BE2C (cell line): Measurements from ENCODE around the gene RPS21.

ENCODE experiments used
- DNase-seq: peaks from one replicate; pipeline ENCODE4 v3.0.0-alpha.2; 2020
- H3K27me3 ChIP-seq: fragments of 250-450 bp; sonication (Bioruptor Pico); 2 replicates; pipeline ENCODE4 v1.5.1; 2020; ENCODE audit warnings: mild to moderate bottlenecking
- H3K36me3 ChIP-seq: fragments of 250-450 bp; sonication (Bioruptor Pico); 2 replicates; pipeline ENCODE4 v1.5.1; 2020; ENCODE audit warnings: mild to moderate bottlenecking
- H3K4me1 ChIP-seq: fragments of 250-450 bp; sonication (Bioruptor Pico); 2 replicates; pipeline ENCODE4 v1.5.1; 2020
- H3K4me3 ChIP-seq: 2 replicates; pipeline ENCODE4 v1.5.1; 2011; ENCODE audit warnings: low read depth, low read length
- H3K9me3 ChIP-seq: fragments of 250-450 bp; sonication (Bioruptor Pico); 2 replicates; pipeline ENCODE4 v1.5.1; 2020
- CTCF ChIP-seq: IDR thresholded peaks from 2 replicates; pipeline ENCODE4 v1.5.1; 2012; ENCODE audit warnings: mild to moderate bottlenecking, low read depth, low read length

RPS21 gene

GRCh38 chr20:62356589-62357186 lies 30.2 kb upstream of the RPS21 start:
- TF ChIP-seq CTCF: no peak
- H3K36me3 ChIP-seq: no peaks in the 10 kb centered on the region
- no peaks in the 10 kb centered on the region for H3K9me3 ChIP-seq
- DNase-seq: peak; percentile 9
- peaks cover 50% of the 10 kb centered on the region for H3K4me1 ChIP-seq
- no peak overlapping the region for H3K4me3 ChIP-seq
- H3K27me3 ChIP-seq: no peaks in the 10 kb centered on the region

DNA sequence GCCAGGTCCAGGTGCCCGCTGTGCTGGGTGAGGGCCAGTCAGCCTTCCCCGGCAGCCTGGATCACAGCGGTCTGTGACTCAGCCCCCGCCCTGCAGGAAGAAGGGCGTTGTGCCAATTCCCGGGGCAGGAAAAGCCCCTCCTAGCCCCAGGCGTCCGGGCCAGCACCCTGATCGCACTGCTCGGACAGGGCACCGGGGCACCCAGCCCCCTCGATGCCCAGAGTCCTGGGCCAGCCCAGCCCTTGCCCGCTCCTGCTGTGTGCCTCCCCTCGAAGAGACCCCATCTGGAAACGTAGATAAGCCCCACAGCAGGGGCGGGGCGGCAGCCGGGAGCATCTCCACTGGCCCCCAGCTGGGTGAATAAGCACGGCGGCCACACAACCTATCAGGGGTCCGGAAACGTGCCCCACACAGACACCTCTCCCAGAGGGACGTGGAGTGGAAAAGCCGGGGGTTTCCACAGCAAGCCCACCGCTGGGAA lies 29.7 kb upstream of the RPS21 start:
- peak; percentile 62 for DNase-seq
- H3K4me3 ChIP-seq: no peak overlapping the region

GRCh38 chr20:62357681-62358080 lies 29.2 kb upstream of the RPS21 start:
- TF ChIP-seq CTCF: no peak
- peaks cover 46% of the 10 kb centered on the region for H3K4me1 ChIP-seq
- no peak overlapping the region for H3K4me3 ChIP-seq

More for the DNA sequence above, 29.7 kb upstream of the RPS21 start:
- peaks cover 50% of the 10 kb centered on the region for H3K4me1 ChIP-seq
- H3K27me3 ChIP-seq: no peaks in the 10 kb centered on the region
- H3K36me3 ChIP-seq: no peaks in the 10 kb centered on the region
- no peak for TF ChIP-seq CTCF
- H3K9me3 ChIP-seq: no peaks in the 10 kb centered on the region

GRCh38 chr20:62358171-62359042 lies 28.5 kb upstream of the RPS21 start:
- DNase-seq: peak; percentile 16
- Histone ChIP-seq H3K9me3 (no peaks in the 10 kb centered on the region), H3K36me3 (no peaks in the 10 kb centered on the region), H3K4me3 (no peak overlapping the region), H3K4me1 (peaks cover 44% of the 10 kb centered on the region), H3K27me3 (no peaks in the 10 kb centered on the region)
- no peak for TF ChIP-seq CTCF

More at GRCh38 chr20:62357681-62358080, 29.2 kb upstream of the RPS21 start:
- Histone ChIP-seq H3K36me3 (no peaks in the 10 kb centered on the region), H3K27me3 (no peaks in the 10 kb centered on the region), H3K9me3 (no peaks in the 10 kb centered on the region)
- peak; percentile 7 for DNase-seq

GRCh38 chr20:62359043-62359490 lies 27.8 kb upstream of the RPS21 start:
- H3K4me1 ChIP-seq: peaks cover 43% of the 10 kb centered on the region
- DNase-seq: peak; percentile 15
- no peaks in the 10 kb centered on the region for H3K9me3 ChIP-seq
- H3K36me3 ChIP-seq: no peaks in the 10 kb centered on the region
- H3K4me3 ChIP-seq: no peak overlapping the region
- H3K27me3 ChIP-seq: no peaks in the 10 kb centered on the region
- TF ChIP-seq CTCF: no peak
